GM21717 (cell line): Measurements from ENCODE around the gene NODAL.
"Not testable (repeated sequence)": the region's sequence is repeated elsewhere in the genome, so short reads cannot be mapped to it uniquely, and the experiment has no call there.

ENCODE experiments used
- ATAC-seq: cut with Tn5 transposase; IDR thresholded peaks from one replicate; pipeline ENCODE4 v1.9.1; 2021; ENCODE audit warnings: mild to moderate bottlenecking, moderate library complexity; ENCODE audit not compliant: unreplicated experiment

The NODAL gene

DNA sequence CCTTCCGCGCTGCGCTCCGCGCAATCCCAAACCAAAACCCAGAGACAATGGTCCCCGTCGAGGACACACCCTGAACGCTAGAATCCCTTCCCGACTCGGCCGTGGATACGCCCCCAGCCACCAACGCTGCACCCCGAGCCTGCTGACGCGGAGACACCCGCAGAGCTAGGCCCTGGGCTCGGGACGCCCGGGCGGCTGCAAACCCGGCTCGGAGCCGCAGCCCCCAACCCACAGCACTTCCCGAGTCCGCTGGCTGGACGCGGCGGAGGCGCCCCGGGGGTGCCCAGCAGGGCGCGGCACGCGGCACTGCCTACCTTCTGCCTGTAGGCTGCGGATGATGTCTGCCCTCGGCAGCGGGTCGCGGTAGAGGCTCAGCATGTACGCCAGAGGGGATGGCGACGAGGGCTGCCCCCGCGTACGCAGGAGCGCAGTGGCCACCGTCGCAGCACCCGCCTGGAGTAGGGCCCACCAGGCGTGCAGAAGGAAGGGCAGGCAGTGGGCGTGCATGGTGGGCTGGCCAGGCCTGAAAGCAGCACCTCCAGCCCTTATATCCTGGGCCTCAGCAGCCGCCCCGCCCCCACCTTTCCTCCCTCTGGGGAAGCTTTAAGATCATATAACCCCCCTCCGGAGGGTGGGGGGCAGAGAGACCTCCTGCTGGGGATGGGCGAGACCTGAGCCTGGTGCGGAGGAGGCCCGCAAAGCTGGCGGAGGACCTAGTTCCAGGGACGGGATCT is at the start of gene NODAL:
Gene NODAL, minus strand, starts transcription at position 521 of the 734 bp plus-strand sequence. Its CDS starts 14 bp downstream, at position 507.
- no peak for ATAC-seq

- no peak for ATAC-seq
These were observed 48.7 kb upstream of the NODAL start for GRCh38 chr10:70490142-70490541.

GRCh38 chr10:70487824-70488223 is 46.3 kb upstream of the NODAL start:
- ATAC-seq = no peak

DNA sequence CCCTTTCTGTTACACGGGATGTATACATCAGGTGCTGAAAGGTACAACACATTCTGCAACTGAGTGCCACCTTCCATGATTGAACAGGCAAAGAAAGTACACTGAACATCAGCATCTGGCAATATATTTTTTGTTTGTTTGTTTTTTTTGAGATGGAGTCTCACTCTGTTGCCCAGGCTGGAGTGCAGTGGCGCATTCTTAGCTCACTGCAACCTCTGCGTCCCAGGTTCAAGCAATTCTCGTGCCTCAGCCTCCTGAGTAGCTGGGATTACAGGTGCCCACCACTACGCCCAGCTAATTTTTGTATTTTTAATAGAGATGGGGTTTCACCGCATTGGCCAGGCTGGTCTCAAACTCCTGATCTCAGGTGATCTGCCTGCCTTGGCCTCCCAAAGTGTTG is 42.4 kb upstream of the NODAL start:
- ATAC-seq = not testable (repeated sequence)

DNA sequence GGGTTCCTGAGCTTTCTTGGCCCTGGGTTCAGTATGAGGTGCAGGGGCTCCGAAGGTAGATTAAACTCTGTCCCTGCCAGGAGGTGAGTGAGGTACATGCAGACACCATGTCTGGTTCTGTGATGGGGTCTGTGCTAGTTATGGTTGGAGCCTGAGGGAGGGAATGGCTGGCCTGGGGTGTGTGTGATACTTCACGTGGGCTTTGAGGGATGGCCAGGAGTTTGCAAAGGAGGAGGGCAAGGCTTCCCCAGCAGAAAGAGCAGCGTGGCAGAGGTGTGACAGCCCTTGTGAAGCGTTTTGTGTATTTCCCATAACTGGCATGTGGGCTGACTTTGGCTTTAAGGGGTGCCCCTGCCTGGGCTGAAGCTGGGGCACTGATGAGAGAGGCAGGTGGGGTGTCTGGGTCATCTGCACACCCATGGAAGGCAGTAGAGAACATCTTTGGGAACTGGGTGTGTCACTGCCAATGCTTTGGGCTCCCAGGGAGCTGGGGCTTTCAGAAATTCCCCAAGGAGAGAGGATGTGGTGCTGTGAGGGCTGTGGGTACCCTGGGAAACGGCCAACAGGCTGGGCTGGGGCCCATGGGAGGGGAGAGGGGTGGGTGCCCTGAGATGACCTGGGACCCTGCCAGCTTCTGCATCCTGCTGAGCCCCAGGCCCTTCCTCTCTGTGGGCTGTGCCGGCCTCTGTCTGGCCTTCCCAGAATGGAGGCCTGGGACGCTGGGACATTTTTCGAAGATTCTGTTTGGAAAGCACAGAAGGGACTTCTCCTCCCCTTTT is 41.7 kb upstream of the NODAL start:
- no peak for ATAC-seq

- no peak for ATAC-seq
These were observed 40.5 kb upstream of the NODAL start for GRCh38 chr10:70481831-70482530.

DNA sequence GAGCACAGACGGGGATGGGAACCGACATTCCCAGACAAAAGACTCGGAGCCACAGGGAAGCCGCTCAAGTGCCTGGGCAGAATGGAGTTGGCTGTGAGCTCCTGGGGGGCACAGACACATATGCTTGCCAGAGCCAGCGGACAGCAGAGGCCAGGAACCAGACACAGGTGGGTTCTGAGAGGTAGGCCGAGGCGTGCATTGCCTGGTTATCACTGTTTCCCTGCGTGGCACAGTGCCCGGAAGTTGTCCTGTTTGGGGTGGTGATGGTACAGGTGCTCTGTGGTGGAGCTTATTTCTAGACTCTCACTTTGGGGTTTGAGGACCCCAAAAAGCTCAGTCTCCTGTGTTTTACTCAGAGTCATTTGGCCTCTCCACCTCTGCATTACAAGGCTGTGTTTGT is 39.6 kb upstream of the NODAL start:
- no peak for ATAC-seq

DNA sequence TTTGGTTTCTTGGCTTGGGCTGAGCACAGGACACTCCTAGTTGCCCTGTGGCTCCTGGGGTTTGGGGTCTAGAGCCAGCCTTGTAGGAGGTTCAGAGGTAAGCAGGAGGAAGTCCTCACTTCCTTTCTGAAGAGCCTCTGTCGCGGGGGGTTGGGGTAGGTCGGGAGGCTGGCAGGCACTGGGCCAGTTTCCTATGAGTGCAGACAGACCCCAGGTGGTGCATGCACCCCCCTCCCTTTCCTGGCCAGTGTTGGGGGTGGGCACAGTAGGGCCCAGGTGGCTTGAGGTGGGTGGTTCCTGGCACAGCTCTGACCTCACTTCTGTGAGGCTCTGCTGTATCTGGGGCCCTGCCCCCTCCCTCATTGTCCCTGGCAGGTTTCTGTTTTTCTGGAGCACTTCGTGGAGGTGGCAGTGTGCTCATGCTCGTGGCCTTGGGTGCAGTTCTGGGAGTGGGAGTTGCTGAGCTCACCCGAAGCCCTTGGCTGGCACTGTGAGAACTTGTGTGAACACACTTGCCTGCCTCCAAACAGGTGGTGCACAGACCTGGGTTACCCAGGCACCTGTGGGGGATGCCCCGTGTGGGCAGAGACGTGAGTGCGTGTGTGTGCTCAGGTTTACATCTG is 38.9 kb upstream of the NODAL start:
- no peak for ATAC-seq

DNA sequence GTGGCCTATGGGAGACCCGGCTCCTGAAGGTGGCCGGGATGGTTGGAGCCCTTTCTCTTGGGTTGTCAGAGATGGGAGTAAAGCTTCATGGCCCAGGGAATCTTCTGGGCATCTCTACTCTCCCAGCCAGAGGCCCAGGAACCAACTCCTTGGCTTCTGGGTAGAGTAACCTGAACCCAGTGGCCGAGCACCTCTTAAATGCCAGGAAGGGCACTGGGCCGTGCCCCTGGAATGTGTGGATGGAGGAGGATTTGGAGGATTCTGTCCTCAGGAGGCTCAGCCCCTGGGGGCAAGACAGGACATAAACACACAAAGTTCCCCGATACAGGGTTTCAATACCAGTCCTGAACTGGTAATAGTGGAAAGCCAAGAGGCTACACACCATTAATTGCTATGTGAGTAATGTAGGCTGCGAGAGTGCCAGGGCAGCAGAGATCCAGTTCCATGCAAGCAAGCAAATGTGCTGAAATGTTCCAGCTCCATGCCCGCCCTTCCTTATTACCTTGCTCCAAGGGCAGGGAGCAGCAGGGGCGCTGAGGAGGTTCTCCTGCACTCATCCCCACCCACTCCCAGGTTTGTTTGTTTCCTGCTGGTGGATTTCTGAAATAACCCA is 38.3 kb upstream of the NODAL start:
- ATAC-seq = no peak

DNA sequence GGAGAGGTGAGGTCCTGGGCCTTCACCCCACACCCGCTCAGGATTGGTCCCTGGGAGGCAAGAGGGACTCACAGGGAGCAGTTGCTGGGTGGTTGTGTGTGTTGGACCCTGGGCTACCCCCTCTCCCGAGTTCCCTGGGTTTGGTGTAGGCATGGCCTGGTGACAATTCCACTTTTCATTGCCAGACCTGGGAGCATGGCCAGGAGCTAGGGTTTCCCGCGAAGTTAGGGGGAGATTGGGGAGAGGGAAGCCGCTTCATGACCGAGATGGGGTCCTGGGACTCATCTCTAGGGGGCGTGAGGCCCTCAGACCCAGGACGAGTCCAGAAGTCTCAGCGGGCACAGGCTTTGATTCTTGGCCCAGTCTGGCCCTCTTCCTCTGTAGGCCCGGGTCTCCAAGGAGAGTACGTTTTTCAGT is 37.7 kb upstream of the NODAL start:
- ATAC-seq = no peak

GRCh38 chr10:70478191-70479164 is 37.0 kb upstream of the NODAL start, which contains the start of gene PALD1:
TSS of gene PALD1 (plus strand) at chr10:70478767. CDS start at chr10:70525952, 47,185 bp downstream.
- no peak for ATAC-seq

DNA sequence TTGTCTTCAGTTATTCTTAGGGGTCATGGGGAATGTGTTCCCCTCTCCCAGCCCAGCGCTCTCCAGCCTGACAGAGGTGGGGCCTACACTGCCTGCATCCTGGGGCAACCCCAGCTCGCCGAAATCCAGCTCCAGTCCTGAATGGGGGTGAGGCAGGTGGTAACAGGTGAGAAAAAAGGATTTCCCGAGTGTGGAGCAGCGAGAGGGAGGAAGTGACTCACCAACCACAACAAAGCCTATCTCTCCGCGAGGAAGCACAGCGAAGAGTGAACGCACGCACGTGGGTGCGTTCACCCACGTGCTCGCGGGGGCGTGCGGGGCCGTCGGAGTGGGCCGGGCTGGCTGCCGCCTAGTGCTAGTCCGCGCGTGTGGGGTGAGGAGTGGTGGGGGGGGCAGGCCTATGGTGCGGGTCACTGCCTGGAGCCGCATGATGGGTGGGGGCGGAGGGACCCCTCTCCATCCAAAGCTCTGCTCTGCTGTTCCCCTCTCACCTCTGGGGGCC is 36.2 kb upstream of the NODAL start:
- ATAC-seq = no peak

DNA sequence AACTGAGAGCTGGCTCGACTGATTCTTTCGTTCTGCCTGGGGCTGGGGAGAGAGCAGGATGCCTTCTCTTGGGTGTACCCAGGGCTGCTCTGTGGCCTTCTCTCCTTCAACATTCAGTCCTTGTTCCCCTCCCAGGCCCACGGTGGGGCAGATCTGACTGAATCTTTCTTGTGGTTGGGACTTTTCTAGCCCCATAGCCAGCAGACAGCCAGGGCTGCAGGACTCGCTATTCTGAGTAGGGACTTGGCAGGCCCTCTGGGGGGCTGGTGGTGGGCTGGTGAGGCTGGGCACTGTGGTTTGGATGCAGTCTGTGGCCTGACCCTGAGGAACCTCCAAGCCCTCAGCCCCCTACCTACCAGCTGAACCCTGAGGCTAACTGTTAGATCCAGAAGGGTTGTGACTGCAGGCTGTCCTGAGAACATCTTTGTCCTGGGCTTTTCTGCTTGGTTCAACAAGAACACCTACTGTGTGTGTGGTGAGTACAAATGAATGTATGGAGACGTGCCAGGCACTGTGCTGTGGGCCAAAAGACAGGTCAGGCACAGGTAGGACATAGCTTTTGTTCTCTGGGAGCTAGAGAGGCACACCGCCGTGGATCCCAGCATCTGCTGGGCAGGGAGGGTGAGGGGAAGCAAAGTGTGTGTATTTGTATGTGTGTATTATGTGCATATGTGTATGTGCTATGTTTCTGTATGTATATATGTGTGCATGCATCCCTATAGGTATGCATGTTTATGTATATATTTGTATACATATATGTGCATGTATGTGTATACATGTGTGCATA is 35.0 kb upstream of the NODAL start:
- ATAC-seq = no peak

- no peak for ATAC-seq
These were observed 34.2 kb upstream of the NODAL start for GRCh38 chr10:70475661-70476060.

GRCh38 chr10:70474780-70475179 is 33.3 kb upstream of the NODAL start:
- no peak for ATAC-seq

DNA sequence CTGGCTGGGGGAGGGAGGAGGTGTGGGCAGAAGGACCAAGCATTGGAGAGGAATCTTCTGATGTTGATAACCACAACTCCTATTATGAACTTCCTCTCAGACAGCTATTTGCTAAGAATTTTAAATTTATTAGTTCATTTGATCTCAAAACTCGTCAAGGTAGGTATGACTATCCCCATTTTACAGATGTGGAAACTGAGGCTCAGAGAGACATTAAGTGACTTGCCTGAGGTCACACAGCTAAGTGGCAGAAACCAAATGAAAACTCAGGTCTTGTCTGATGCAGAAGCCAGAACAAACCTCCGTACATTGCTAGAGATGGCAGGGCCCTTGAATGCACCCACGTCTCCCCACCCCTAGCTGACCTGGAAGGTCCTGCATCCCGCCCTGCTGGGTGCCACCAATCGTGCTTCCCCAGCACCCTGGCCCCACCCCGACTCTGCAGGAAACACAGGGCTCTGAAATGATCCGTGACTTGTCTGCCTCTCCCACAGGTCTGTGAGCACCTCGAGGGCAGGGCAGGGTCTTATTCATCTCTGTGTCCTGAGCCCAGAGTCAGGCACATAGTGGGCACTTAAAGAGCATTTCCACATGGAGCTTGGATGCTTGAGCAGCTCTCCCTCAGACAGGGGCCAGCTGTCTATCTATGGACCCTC is 31.4 kb upstream of the NODAL start:
- ATAC-seq = no peak

GRCh38 chr10:70466951-70467350 is 25.5 kb upstream of the NODAL start:
- ATAC-seq = no peak

- ATAC-seq = no peak
These were observed 24.4 kb upstream of the NODAL start for GRCh38 chr10:70465832-70466231.
